Caco-2 (cell line): ENCODE measurements around the gene OR4E2. TPM values are rescaled to one million over a fixed set of nuclear protein-coding genes. Genes with fewer than 3 reads are reported as not detected.

Source experiments
- BruUV-seq: library from RNA; stranded (reverse); fragments of 400-500 nt; replicated peaks from 2 replicates; lab custom pipeline; 2021; lab: Mats Ljungman, UMichigan
- CTCF ChIA-PET: fragments of 300-600 bp; sonication (Branson Sonifier 250); formaldehyde crosslinking; loops from one replicate; lab custom pipeline; 2022; ENCODE audit warnings: antibody characterized with exemption; lab: Charles Lee
- POLR2A ChIA-PET: fragments of 300-600 bp; sonication (Branson Sonifier 250); formaldehyde crosslinking; loops from one replicate; lab custom pipeline; 2022; ENCODE audit warnings: antibody characterized with exemption; lab: Charles Lee
- DNase-seq, 2 experiments: peaks; one replicate each; pipeline versions ENCODE4 v3.0.0 to v3.0.0-alpha.2; 2020 to 2022
- H3K27me3 ChIP-seq: replicated peaks from 2 replicates; pipeline ENCODE4 v1.6.0; 2011; ENCODE audit warnings: low read length; ENCODE audit not compliant: control insufficient read depth, insufficient read depth
- H3K36me3 ChIP-seq: 2 replicates; pipeline ENCODE4 v1.5.1; 2011; ENCODE audit warnings: low read length; ENCODE audit not compliant: control insufficient read depth, insufficient read depth
- H3K4me1 ChIP-seq: fragments of 250-450 bp; sonication (Bioruptor Pico); 2 replicates; pipeline ENCODE4 v1.5.1; 2020; ENCODE audit warnings: mild to moderate bottlenecking
- H3K4me3 ChIP-seq: 2 replicates; pipeline ENCODE4 v1.5.1; 2011; ENCODE audit warnings: low read depth, mild to moderate bottlenecking, control low read depth, low read length
- H3K9me3 ChIP-seq: fragments of 250-450 bp; sonication (Bioruptor Pico); 2 replicates; pipeline ENCODE4 v1.5.1; 2020; ENCODE audit warnings: mild to moderate bottlenecking, moderate library complexity
- H3K27ac Mint-ChIP-seq: one replicate; pipeline ENCODE4 v1.8.0; 2022; ENCODE audit warnings: mixed read lengths; ENCODE audit not compliant: unreplicated experiment
- H3K27me3 Mint-ChIP-seq: one replicate; pipeline ENCODE4 v1.8.0; 2022; ENCODE audit warnings: mixed read lengths; ENCODE audit not compliant: insufficient read depth, unreplicated experiment
- H3K36me3 Mint-ChIP-seq: one replicate; pipeline ENCODE4 v1.8.0; 2022; ENCODE audit warnings: mild to moderate bottlenecking, mixed read lengths; ENCODE audit not compliant: insufficient read depth, unreplicated experiment
- H3K4me1 Mint-ChIP-seq: one replicate; pipeline ENCODE4 v1.8.0; 2022; ENCODE audit warnings: low read depth, mixed read lengths; ENCODE audit not compliant: unreplicated experiment
- H3K4me3 Mint-ChIP-seq: one replicate; pipeline ENCODE4 v1.8.0; 2022; ENCODE audit warnings: mild to moderate bottlenecking, moderate library complexity, mixed read lengths; ENCODE audit not compliant: unreplicated experiment
- H3K9me3 Mint-ChIP-seq: one replicate; pipeline ENCODE4 v1.8.0; 2022; ENCODE audit warnings: mixed read lengths; ENCODE audit not compliant: unreplicated experiment
- intact Hi-C: fragments of 100-400 bp; cut with micrococcal nuclease; formaldehyde crosslinking; loops from one replicate; pipeline ENCODE4 v1.10.0; 2022; ENCODE audit not compliant: unreplicated experiment
- total RNA-seq: library from RNA; stranded (reverse); gene quantifications from 2 replicates; pipeline ENCODE4 v1.2.3, GENCODE V29; 2022
- TF ChIP-seq, protein P1 (sequence below), 2 experiments: fragments of 200-600 bp in 1 of 2; IDR thresholded peaks; 1 replicate in 1 of 2; 2 replicates in 1 of 2; pipeline versions ENCODE4 v1.5.1 to v1.8.0; 2011 to 2022; ENCODE audit warnings: antibody characterized with exemption in 1 of 2, control low read depth in 1 of 2, inconsistent platforms in 1 of 2, low read depth in 1 of 2, low read length in 1 of 2, mild to moderate bottlenecking in 1 of 2, moderate library complexity in 1 of 2; ENCODE audit not compliant: insufficient read depth in 1 of 2, severe bottlenecking in 1 of 2, unreplicated experiment in 1 of 2

The OR4E2 gene
- total RNA-seq, 1 experiment from 2014 or later: not detected

DNA sequence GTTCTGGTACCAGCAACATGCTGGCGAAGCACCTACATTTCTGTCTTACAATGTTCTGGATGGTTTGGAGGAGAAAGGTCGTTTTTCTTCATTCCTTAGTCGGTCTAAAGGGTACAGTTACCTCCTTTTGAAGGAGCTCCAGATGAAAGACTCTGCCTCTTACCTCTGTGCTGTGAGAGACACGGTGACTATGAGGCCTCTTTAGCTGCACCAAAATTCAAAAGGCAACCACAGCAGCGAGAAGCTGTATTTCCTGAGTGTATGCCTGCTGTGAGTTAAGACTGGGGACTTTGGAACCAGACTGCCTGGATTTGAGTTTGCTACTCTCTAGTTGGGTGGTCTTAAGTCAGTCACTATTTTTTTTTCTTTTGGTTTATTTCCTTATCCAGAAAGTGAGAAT is 10.2 kb upstream of the OR4E2 start:
- no peak for DNase-seq
- no peaks in the 10 kb centered on the region for H3K9me3 Mint-ChIP-seq
- intact Hi-C loops: no loop called here
- no TSS peak for BruUV-seq
- no peaks in the 10 kb centered on the region for H3K4me1 ChIP-seq
- H3K27me3 ChIP-seq: no peaks in the 10 kb centered on the region
- no peaks in the 10 kb centered on the region for H3K27me3 Mint-ChIP-seq
- H3K9me3 ChIP-seq: no peaks in the 10 kb centered on the region
- ChIA-PET POLR2A (no interaction called here), CTCF (interaction anchor here (0.8 kb wide), 1 partner anchor 209 kb away, joined by 3 read pairs; no protein-coding TSS in a partner anchor)
- no peaks in the 10 kb centered on the region for H3K36me3 ChIP-seq
- no peaks in the 10 kb centered on the region for H3K4me1 Mint-ChIP-seq
- no peak overlapping the region for H3K27ac Mint-ChIP-seq
- H3K4me3 ChIP-seq: no peak overlapping the region
- H3K36me3 Mint-ChIP-seq: no peaks in the 10 kb centered on the region
- H3K4me3 Mint-ChIP-seq: no peak overlapping the region
- TF ChIP-seq, protein P1, sequence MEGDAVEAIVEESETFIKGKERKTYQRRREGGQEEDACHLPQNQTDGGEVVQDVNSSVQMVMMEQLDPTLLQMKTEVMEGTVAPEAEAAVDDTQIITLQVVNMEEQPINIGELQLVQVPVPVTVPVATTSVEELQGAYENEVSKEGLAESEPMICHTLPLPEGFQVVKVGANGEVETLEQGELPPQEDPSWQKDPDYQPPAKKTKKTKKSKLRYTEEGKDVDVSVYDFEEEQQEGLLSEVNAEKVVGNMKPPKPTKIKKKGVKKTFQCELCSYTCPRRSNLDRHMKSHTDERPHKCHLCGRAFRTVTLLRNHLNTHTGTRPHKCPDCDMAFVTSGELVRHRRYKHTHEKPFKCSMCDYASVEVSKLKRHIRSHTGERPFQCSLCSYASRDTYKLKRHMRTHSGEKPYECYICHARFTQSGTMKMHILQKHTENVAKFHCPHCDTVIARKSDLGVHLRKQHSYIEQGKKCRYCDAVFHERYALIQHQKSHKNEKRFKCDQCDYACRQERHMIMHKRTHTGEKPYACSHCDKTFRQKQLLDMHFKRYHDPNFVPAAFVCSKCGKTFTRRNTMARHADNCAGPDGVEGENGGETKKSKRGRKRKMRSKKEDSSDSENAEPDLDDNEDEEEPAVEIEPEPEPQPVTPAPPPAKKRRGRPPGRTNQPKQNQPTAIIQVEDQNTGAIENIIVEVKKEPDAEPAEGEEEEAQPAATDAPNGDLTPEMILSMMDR (IDR thresholded peaks at IDR 0.05; ENCODE audit: insufficient read depth in 1 of 2, low read depth in 1 of 2, low read length in 1 of 2, severe bottlenecking in 1 of 2, unreplicated experiment in 1 of 2): no peak

DNA sequence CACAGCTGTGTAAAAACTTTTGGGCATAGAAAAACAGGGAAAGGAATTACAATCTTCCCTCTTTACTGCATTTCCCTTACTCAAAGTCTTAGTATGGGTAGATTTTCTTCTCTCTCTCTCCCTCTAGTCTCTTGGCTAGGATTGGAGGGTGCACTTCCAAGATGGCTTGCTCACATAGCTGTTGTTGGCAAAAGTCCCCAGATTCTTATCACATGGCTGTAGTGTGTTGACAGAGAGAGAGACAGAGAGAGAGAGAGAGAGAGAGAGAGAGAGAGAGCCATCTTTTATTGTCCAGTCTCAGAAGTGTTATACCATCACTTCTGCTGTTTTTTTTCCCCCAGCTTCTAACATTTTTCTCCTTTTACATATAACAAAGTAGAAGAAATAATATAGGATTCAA is 6.3 kb upstream of the OR4E2 start:
- BruUV-seq: no TSS peak
- Mint-ChIP-seq H3K27ac (no peak overlapping the region), H3K4me3 (no peak overlapping the region), H3K9me3 (no peaks in the 10 kb centered on the region), H3K4me1 (no peaks in the 10 kb centered on the region), H3K27me3 (no peaks in the 10 kb centered on the region), H3K36me3 (no peaks in the 10 kb centered on the region)
- ChIA-PET CTCF (no interaction called here), POLR2A (no interaction called here)
- Histone ChIP-seq H3K27me3 (no peaks in the 10 kb centered on the region), H3K4me1 (no peaks in the 10 kb centered on the region), H3K4me3 (no peak overlapping the region), H3K9me3 (no peaks in the 10 kb centered on the region), H3K36me3 (no peaks in the 10 kb centered on the region)
- TF ChIP-seq, protein P1 (IDR thresholded peaks at IDR 0.05; ENCODE audit: insufficient read depth in 1 of 2, low read depth in 1 of 2, low read length in 1 of 2, severe bottlenecking in 1 of 2, unreplicated experiment in 1 of 2): no peak
- intact Hi-C loops: no loop called here
- DNase-seq: no peak

DNA sequence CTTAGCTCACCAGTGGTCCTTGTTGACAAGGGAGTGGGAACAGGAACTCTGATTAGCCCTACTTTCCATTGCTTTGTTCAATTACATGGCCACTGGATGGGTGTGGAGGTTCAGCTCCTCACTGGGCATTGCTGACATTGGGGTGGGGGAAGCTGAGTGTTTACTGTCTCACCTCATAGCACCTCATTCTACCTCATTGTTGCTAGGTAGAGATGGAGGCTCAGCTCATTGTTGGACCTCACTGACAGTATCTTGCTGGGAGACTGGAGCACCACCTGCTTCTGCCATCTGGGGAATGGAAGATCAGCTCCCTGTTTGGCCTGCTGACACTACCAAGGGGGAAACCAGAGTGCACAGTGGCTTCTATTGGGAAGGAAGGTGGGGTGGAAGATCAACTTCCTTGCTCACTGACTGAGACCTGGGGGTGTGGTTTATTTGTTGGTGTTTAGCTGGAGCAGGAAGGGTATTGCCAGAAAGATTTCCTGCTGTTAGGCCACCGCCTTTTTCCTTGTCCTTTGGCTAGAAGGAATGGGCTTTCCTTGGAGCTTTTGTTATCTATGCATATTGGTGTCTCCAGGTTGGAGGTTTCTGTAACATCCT is 1.3 kb upstream of the OR4E2 start:
- ChIA-PET POLR2A (no interaction called here), CTCF (no interaction called here)
- BruUV-seq: no TSS peak
- Histone ChIP-seq H3K4me1 (no peaks in the 10 kb centered on the region), H3K36me3 (no peaks in the 10 kb centered on the region), H3K27me3 (no peaks in the 10 kb centered on the region), H3K9me3 (no peaks in the 10 kb centered on the region), H3K4me3 (no peak overlapping the region)
- TF ChIP-seq, protein P1 (IDR thresholded peaks at IDR 0.05; ENCODE audit: insufficient read depth in 1 of 2, low read depth in 1 of 2, low read length in 1 of 2, severe bottlenecking in 1 of 2, unreplicated experiment in 1 of 2): no peak
- Mint-ChIP-seq H3K4me3 (no peak overlapping the region), H3K27me3 (no peaks in the 10 kb centered on the region), H3K9me3 (no peaks in the 10 kb centered on the region), H3K4me1 (no peaks in the 10 kb centered on the region), H3K27ac (no peak overlapping the region), H3K36me3 (no peaks in the 10 kb centered on the region)
- intact Hi-C loops: no loop called here
- DNase-seq: no peak
